GM23338 (cell line): Measurements from ENCODE around the gene KCNS3. TPM values are rescaled to one million over a fixed set of nuclear protein-coding genes. Genes with fewer than 3 reads are reported as not detected.

Experiments used
- EZH2phosphoT487 ChIP-seq: fragments of 200-600 bp; sonication (generic); IDR thresholded peaks from one replicate; pipeline ENCODE4 v1.8.1; 2018; ENCODE audit warnings: antibody characterized with exemption; ENCODE audit not compliant: unreplicated experiment
- JUNB ChIP-seq: IDR thresholded peaks from one replicate; pipeline ENCODE4 v1.6.1; 2016; ENCODE audit warnings: antibody characterized with exemption; ENCODE audit not compliant: unreplicated experiment
- NANOG ChIP-seq: IDR thresholded peaks from 2 replicates; pipeline ENCODE4 v1.6.1; 2016; ENCODE audit warnings: antibody characterized with exemption, borderline replicate concordance
- POLR2AphosphoS5 ChIP-seq: IDR thresholded peaks from 2 replicates; pipeline ENCODE4 v1.6.1; 2016; ENCODE audit warnings: antibody characterized with exemption, low read depth
- REST ChIP-seq: IDR thresholded peaks from one replicate; pipeline ENCODE4 v1.6.1; 2018; ENCODE audit warnings: antibody characterized with exemption; ENCODE audit not compliant: unreplicated experiment
- ZNF331 ChIP-seq: fragments of 250-450 bp; sonication (Bioruptor Pico); IDR thresholded peaks from 2 replicates; pipeline ENCODE4 v1.5.0; 2020; ENCODE audit warnings: low read depth, mild to moderate bottlenecking, moderate library complexity
- polyA plus RNA-seq: library from polyadenylated mRNA; unstranded; fragments of >200 nt; fragmentation: Nextera tagmentation; extraction: Ambion mirVana; gene quantifications from 2 replicates; pipeline ENCODE4 v1.2.1, GENCODE V29; 2016
- total RNA-seq: library from RNA; depleted of rRNA; stranded (reverse); fragments of >200 nt; shearing (Covaris generic); gene quantifications from 2 replicates; pipeline ENCODE4 v1.2.3, GENCODE V29; 2014
- TF ChIP-seq, protein P1 (sequence below): fragments of 250-450 bp; sonication (Bioruptor Pico); IDR thresholded peaks from 2 replicates; pipeline ENCODE4 v1.5.0; 2020; ENCODE audit warnings: mild to moderate bottlenecking, moderate library complexity

The KCNS3 gene
- total and polyA plus RNA-seq, 2 experiments from 2014 or later: 23.2 to 80.0 TPM

DNA sequence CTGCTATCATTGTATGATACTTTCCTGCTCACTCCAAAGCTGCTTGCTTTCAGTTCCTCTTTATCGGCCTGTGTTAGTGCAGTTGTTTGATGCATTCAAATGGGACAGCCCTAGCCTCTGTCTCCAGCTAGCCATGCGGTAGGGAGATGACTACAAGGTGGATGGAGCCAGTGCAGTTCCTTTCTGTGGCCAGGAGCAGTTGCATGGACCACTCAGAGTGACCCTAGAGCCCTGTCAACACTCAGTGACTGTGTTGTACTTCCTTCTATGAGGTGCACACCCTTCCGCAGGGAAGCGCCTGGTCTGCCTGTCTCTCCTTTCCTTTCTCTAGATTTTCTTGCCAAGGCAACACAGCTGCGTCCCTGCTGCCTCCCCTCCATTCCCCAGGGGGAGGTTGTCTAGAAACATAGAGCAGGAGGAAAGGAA is 33.8 kb downstream of the KCNS3 start (continued):
- TF ChIP-seq, protein P1, sequence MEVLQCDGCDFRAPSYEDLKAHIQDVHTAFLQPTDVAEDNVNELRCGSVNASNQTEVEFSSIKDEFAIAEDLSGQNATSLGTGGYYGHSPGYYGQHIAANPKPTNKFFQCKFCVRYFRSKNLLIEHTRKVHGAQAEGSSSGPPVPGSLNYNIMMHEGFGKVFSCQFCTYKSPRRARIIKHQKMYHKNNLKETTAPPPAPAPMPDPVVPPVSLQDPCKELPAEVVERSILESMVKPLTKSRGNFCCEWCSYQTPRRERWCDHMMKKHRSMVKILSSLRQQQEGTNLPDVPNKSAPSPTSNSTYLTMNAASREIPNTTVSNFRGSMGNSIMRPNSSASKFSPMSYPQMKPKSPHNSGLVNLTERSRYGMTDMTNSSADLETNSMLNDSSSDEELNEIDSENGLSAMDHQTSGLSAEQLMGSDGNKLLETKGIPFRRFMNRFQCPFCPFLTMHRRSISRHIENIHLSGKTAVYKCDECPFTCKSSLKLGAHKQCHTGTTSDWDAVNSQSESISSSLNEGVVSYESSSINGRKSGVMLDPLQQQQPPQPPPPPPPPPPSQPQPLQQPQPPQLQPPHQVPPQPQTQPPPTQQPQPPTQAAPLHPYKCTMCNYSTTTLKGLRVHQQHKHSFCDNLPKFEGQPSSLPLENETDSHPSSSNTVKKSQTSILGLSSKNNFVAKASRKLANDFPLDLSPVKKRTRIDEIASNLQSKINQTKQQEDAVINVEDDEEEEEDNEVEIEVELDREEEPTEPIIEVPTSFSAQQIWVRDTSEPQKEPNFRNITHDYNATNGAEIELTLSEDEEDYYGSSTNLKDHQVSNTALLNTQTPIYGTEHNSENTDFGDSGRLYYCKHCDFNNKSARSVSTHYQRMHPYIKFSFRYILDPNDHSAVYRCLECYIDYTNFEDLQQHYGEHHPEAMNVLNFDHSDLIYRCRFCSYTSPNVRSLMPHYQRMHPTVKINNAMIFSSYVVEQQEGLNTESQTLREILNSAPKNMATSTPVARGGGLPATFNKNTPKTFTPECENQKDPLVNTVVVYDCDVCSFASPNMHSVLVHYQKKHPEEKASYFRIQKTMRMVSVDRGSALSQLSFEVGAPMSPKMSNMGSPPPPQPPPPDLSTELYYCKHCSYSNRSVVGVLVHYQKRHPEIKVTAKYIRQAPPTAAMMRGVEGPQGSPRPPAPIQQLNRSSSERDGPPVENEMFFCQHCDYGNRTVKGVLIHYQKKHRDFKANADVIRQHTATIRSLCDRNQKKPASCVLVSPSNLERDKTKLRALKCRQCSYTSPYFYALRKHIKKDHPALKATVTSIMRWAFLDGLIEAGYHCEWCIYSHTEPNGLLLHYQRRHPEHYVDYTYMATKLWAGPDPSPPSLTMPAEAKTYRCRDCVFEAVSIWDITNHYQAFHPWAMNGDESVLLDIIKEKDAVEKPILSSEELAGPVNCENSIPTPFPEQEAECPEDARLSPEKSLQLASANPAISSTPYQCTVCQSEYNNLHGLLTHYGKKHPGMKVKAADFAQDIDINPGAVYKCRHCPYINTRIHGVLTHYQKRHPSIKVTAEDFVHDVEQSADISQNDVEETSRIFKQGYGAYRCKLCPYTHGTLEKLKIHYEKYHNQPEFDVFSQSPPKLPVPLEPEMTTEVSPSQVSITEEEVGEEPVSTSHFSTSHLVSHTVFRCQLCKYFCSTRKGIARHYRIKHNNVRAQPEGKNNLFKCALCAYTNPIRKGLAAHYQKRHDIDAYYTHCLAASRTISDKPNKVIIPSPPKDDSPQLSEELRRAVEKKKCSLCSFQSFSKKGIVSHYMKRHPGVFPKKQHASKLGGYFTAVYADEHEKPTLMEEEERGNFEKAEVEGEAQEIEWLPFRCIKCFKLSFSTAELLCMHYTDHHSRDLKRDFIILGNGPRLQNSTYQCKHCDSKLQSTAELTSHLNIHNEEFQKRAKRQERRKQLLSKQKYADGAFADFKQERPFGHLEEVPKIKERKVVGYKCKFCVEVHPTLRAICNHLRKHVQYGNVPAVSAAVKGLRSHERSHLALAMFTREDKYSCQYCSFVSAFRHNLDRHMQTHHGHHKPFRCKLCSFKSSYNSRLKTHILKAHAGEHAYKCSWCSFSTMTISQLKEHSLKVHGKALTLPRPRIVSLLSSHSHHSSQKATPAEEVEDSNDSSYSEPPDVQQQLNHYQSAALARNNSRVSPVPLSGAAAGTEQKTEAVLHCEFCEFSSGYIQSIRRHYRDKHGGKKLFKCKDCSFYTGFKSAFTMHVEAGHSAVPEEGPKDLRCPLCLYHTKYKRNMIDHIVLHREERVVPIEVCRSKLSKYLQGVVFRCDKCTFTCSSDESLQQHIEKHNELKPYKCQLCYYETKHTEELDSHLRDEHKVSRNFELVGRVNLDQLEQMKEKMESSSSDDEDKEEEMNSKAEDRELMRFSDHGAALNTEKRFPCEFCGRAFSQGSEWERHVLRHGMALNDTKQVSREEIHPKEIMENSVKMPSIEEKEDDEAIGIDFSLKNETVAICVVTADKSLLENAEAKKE (CRISPR knock-in tag): no peak
- TF ChIP-seq ZNF331: no peak
- no peak for TF ChIP-seq NANOG
- TF ChIP-seq EZH2phosphoT487: no peak
- no peak for TF ChIP-seq JUNB
- TF ChIP-seq REST: no peak
- TF ChIP-seq POLR2AphosphoS5: no peak
